ENCODE data around the gene CALN1.
A peak's percentile ranks its signal among the peaks of the same experiment; 100 is the strongest.

CALN1 gene

GRCh38 chr7:72334698-72335097 lies 77.4 kb downstream of the CALN1 start:
- H3K27ac ChIP-seq = no peak overlapping the region
- no peak for DNase-seq (ENCODE audit: low read depth, low spot score)

- no peak for DNase-seq (ENCODE audit: low read depth, low spot score)
Observed at GRCh38 chr7:72334066-72334465, 78.1 kb downstream of the CALN1 start.

GRCh38 chr7:72326811-72327210 lies 85.3 kb downstream of the CALN1 start:
- no peak for DNase-seq (ENCODE audit: low read depth, low spot score)
- H3K27ac ChIP-seq = no peak overlapping the region

More at GRCh38 chr7:72334066-72334465, 78.1 kb downstream of the CALN1 start:
- no peak overlapping the region for H3K27ac ChIP-seq

- no peak overlapping the region for H3K27ac ChIP-seq
- DNase-seq (ENCODE audit: low read depth, low spot score) = peak; percentile 70
Observed at GRCh38 chr7:72326365-72326764, 85.8 kb downstream of the CALN1 start.

DNA sequence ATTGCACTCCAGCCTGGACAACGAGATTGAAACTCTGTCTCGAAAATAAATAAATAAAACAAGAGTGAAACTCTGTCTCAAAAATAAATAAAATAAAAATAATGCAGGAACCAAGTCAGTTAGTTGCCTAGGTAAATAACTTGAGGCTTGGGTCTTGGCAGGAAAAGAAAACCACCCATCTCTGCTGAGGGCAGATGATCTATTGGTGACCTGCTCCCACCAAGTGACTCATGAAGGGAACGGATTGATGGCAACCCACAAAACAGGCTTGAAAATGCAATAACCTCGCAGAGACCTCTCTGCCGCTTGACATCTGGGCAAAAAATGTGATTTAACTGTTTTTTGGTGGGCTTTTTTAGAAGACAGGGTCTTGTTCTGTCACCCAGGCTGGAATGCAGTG lies 86.6 kb downstream of the CALN1 start:
- no peak for DNase-seq (ENCODE audit: low read depth, low spot score)
- no peak overlapping the region for H3K27ac ChIP-seq

DNA sequence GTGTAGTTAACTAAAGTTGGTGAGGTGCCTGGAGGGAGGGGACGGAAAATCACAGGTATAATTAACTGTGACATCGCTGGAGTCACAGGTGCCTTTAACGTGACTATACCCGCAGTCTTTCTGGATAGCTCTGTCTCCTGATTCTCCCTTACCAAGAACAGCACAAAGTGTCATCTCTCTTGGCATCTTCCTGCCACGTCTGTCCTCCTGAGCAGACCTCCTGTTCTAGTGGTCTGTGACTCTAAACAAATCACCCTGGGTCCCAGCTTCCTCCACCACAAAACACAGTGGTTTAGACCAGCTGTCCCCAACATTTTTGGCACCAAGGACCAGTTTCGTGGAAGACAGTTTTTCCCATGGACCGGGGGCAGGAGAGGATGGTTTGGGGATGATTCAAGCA lies 90.5 kb downstream of the CALN1 start:
- DNase-seq (ENCODE audit: low read depth, low spot score) = no peak
- no peak overlapping the region for H3K27ac ChIP-seq

GRCh38 chr7:72321081-72321480 lies 91.1 kb downstream of the CALN1 start:
- DNase-seq (ENCODE audit: low read depth, low spot score) = no peak
- no peak overlapping the region for H3K27ac ChIP-seq

- H3K27ac ChIP-seq = no peak overlapping the region
- DNase-seq (ENCODE audit: low read depth, low spot score) = no peak
Observed at GRCh38 chr7:72317341-72317740, 94.8 kb downstream of the CALN1 start.

DNA sequence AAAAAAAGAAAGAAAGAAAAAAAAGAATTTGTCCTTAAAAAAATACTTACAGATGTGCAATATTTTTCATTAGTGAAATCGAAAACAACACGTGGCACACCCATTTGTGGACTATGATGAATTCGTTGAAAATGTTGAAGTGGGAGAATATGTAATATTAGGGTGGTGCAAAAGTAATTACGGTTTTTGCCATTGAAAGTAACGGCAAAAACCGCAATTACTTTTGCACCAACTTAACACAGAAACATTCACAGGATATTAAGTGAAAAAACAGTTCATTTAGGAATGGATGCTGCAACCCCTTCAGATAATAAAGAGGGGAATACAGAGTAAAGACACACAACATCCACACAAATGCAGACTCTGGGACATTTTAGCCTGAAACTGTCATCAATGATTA lies 96.0 kb downstream of the CALN1 start:
- DNase-seq (ENCODE audit: low read depth, low spot score) = no peak
- H3K27ac ChIP-seq = no peak overlapping the region

- H3K27ac ChIP-seq = no peak overlapping the region
- no peak for DNase-seq (ENCODE audit: low read depth, low spot score)
Observed at GRCh38 chr7:72313906-72314305, 98.2 kb downstream of the CALN1 start.

GRCh38 chr7:72310301-72310700 lies 101.8 kb downstream of the CALN1 start:
- DNase-seq (ENCODE audit: low read depth, low spot score) = no peak
- no peak overlapping the region for H3K27ac ChIP-seq

GRCh38 chr7:72309476-72309875 lies 102.7 kb downstream of the CALN1 start:
- DNase-seq (ENCODE audit: low read depth, low spot score) = no peak
- H3K27ac ChIP-seq = no peak overlapping the region

- no peak for DNase-seq (ENCODE audit: low read depth, low spot score)
- no peak overlapping the region for H3K27ac ChIP-seq
Observed at GRCh38 chr7:72308986-72309385, 103.2 kb downstream of the CALN1 start.

DNA sequence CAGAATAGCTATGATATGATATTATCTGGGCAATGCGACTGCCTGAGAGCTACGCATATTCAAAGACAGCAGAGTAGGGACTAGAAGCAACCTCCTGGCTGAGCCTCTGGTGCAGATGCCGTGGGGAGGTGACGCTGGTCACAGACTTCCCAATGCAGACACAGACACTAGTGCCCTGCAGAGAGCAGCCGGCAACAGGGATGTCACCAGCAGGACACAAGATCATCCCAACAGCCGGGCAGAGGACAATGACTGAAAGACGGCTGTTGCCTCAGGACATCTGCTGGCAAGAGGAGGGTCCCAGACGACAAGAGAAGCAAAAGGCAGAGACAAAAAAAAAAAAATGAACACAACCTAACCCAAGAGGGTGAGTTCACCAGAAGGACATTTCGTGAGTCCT lies 104.6 kb downstream of the CALN1 start:
- no peak for DNase-seq (ENCODE audit: low read depth, low spot score)
- no peak overlapping the region for H3K27ac ChIP-seq

- DNase-seq (ENCODE audit: low read depth, low spot score) = no peak
- H3K27ac ChIP-seq = no peak overlapping the region
Observed at GRCh38 chr7:72298912-72299311, 113.2 kb downstream of the CALN1 start.

DNA sequence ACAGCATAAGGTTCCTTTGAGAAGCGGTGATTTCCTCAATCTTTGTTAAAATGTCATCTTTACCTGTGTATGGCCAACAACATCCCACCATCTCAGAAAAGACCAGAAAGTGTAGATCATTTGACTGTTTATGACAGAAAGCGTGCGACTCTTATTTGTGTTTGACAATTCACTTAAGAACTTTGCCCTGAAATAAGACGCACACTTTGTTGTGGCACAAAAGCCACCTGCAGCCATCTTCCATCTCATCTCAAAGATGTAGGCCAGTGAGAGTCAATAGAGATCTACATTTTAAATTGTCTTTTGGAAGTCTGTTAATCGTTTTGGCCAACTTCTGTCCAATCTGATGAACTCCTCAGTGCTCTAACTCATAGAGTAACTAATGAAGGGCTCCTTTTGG lies 114.0 kb downstream of the CALN1 start:
- DNase-seq (ENCODE audit: low read depth, low spot score) = no peak
- no peak overlapping the region for H3K27ac ChIP-seq

DNA sequence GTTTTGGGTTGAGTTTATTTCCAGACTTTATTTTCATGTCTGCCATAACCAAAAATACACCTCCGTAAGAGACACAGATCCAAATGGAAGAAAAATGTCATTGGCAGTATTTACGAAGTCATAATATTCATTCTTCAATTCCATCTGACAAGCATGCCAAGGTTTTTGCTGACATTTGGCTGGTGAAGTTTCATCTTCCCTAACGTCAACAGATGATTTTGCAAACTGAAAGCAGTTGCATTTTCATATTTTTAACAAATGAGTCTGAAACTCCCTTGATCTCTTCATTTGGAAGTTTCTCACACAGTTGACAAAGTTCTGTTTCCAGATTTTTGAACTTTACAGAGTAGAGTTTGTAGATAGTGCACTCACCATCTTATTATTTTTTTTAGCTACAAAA lies 114.5 kb downstream of the CALN1 start:
- no peak for DNase-seq (ENCODE audit: low read depth, low spot score)
- H3K27ac ChIP-seq = no peak overlapping the region

GRCh38 chr7:72292794-72293193 lies 119.3 kb downstream of the CALN1 start:
- no peak for DNase-seq (ENCODE audit: low read depth, low spot score)
- no peak overlapping the region for H3K27ac ChIP-seq

DNA sequence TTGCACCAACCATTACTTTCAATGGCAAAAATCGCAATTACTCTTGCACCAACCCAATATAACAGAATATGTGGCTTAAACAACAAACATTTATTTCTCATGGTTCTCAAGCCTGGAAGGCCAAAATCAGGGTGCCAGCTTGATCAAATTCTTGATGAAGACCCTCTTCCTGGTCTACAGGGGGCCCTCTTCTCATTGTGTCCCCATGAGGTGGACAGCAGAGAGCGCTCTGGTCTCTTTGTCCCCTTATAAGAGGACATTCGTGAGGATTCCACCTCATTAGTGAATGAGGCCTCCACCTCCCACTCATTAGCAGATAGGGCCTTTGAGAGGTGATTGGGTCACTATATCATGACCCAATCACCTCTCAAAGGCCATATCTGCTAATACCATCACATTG lies 120.0 kb downstream of the CALN1 start:
- no peak overlapping the region for H3K27ac ChIP-seq
- DNase-seq (ENCODE audit: low read depth, low spot score) = no peak

DNA sequence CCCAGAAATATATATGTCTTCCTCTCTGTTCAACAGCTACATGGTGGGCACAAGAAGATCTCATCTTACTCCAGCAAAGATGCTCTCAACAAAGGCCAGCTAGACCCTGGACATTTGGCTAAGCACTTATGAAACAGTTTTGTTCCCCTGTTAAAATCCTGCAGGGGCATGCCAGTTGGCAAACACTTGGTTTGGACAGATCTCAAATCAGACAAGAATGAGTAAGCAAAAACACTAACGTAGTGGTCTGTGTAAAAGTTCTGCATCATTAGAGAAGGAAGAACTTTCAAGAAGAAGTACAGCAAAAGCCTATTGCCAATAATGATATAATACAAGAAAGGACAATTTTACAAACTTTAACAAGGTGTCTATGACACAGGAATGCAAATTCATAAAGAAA lies 125.6 kb downstream of the CALN1 start:
- no peak overlapping the region for H3K27ac ChIP-seq

DNA sequence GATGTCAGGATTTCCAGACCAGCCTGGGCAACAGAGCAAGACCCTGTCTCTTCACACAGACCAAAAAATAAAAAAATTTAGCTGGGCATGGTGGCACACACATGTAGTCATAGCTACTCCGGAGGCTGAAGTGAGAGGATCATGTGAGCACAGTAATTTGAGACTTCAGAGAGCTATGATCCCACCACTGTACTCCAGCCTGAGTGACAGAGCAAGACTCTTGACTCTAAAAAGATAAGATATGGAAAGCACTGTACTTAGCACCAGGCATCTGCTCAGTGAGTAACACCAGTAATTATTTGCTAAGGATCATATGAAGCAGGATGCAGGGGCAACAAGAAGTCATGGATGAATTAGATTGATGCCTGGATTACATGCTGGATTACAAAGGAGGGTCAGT lies 128.8 kb downstream of the CALN1 start:
- no peak overlapping the region for H3K27ac ChIP-seq
- no peak for DNase-seq (ENCODE audit: low read depth, low spot score)

More for the DNA sequence above, 125.6 kb downstream of the CALN1 start:
- DNase-seq (ENCODE audit: low read depth, low spot score) = no peak

GRCh38 chr7:72281308-72281707 lies 130.8 kb downstream of the CALN1 start:
- no peak for DNase-seq (ENCODE audit: low read depth, low spot score)
- no peak overlapping the region for H3K27ac ChIP-seq

GRCh38 chr7:72279203-72279602 lies 132.9 kb downstream of the CALN1 start:
- H3K27ac ChIP-seq = no peak overlapping the region
- DNase-seq (ENCODE audit: low read depth, low spot score) = no peak

Measured in epithelial cell of prostate (primary cell).